D341Med (cell line): ENCODE results near the gene EMC7.

ENCODE experiments used
- DNase-seq: peaks from one replicate; pipeline ENCODE4 v3.0.0; 2012; ENCODE audit warnings: low spot score

The EMC7 gene

GRCh38 chr15:34038023-34038870 lies 63.4 kb downstream of the EMC7 start:
- peak; percentile 96 for DNase-seq
